ENCODE results near the gene C1GALT1C1L.
"Not testable (repeated sequence)": the region's sequence is repeated elsewhere in the genome, so short reads cannot be mapped to it uniquely, and the experiment has no call there.

The C1GALT1C1L gene

GRCh38 chr2:43648994-43649701, 27.1 kb downstream of the C1GALT1C1L start:
- no peak for DNase-seq

GRCh38 chr2:43643680-43644079, 32.5 kb downstream of the C1GALT1C1L start:
- no peak for DNase-seq

GRCh38 chr2:43642363-43642762, 33.9 kb downstream of the C1GALT1C1L start:
- no peak for DNase-seq

GRCh38 chr2:43637030-43637803, 39.0 kb downstream of the C1GALT1C1L start, which contains the start of gene PLEKHH2:
Gene PLEKHH2 (plus strand): TSS chr2:43637260. CDS start chr2:43644674, 7,414 bp downstream.
- peak; percentile 85 for DNase-seq

GRCh38 chr2:43636621-43637020, 39.6 kb downstream of the C1GALT1C1L start:
- DNase-seq, result peak; percentile 26

GRCh38 chr2:43636153-43636552, 40.1 kb downstream of the C1GALT1C1L start:
- not testable (repeated sequence) for DNase-seq

GRCh38 chr2:43634604-43635306, 41.5 kb downstream of the C1GALT1C1L start:
- no peak for DNase-seq

- no peak for DNase-seq
Measured at GRCh38 chr2:43631618-43632317, 44.5 kb downstream of the C1GALT1C1L start.
